Tongue (tissue), 2 donors: Measurements from ENCODE around the gene WARS2. TPM values are rescaled to one million over a fixed set of nuclear protein-coding genes. Genes with fewer than 3 reads are reported as not detected.
A peak's percentile ranks its signal among the peaks of the same experiment; 100 is the strongest.
"Not testable (repeated sequence)": the region's sequence is repeated elsewhere in the genome, so short reads cannot be mapped to it uniquely, and the experiment has no call there.

Experiments used
- DNase-seq: peaks from one replicate; pipeline ENCODE4 v3.0.0-alpha.2; 2015
- total RNA-seq: library from RNA; depleted of rRNA; stranded (reverse); fragments of >200 nt; gene quantifications from one replicate; pipeline ENCODE4 v1.2.3, GENCODE V29; 2014

Gene WARS2
- total RNA-seq = 28.0 TPM

DNA sequence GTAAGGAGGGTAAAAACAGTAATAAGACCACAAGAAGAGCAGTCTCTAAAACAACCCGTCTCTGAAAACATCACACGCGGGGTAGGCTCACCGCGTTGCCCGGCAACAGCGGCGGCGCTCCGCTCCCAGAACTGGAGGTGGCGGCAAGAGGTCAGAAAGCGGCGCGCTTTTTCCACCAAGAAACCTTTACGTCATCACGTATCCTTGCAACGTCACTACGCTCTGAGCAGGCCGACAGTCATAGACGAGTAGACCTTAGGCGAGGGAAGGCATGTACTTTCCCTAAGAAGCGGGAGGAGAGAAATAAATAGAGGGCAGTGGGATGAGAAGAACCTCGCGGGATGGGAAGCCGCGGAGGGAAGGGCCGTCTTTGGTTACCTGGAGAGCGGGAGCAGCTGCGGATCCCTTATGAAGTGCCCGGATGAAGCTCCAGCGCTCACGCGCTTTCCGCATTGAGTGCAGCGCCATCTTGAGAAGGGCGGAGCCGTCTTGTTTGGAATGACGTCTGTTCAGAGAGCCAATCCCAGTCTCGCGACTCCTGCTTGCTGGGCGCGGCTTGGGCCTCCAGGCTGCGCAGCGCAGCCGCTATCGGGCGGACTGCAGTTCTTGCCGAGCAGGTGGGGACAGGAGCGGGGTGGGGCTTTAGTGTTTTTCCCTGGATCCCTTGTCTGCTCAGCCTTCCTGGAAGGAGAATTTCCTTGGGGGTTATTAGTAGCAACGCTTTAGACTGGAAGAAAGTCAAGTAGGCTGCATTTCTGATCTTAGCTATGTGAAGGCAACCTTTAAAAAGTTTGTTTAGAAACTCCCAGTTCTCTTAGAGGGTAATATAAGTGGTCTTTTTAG, at the start of gene WARS2:
WARS2 (minus strand) TSS at position 477 of the 843 bp plus-strand sequence; CDS start at position 468, 9 bp downstream.
- DNase-seq = peak; percentile 99

DNA sequence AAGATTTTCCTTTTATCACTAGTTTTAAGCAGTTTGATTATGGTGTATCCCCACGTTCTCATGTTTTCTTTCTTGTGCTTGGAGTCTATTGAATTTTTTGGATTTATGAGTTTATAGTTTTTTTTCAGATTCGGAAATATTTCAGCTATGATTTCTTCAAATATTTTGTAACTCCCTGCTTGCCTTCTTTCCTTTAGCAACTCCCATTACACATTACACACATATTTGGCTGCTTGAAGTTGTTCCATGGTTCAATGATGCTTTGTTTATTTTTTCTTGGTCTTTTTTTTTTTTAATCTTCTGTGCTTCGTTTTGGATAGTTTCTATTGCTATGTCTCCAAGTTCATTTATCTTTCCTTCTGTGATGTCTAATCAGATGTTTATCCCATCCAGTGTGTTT, 48.5 kb upstream of the WARS2 start:
- DNase-seq = no peak

DNA sequence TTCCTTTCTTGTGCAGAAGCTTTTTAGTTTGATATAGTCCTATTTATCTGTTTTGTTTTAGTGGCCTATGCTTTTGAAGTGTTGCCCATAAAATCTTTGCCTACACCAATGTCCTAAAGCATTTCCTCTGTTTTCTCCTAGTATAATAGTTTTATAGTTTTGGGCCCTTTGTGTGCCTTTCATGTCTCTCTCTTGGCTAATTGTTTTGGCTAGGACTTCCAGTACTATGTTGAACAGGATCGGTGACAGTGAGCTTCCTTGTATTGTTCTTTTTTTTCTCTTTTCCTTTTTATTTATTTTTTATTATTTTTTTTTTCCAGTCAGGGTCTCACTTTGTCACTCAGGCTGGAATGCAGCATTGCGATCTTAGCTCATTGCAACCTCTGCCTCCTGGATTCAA, 47.0 kb upstream of the WARS2 start:
- no peak for DNase-seq

DNA sequence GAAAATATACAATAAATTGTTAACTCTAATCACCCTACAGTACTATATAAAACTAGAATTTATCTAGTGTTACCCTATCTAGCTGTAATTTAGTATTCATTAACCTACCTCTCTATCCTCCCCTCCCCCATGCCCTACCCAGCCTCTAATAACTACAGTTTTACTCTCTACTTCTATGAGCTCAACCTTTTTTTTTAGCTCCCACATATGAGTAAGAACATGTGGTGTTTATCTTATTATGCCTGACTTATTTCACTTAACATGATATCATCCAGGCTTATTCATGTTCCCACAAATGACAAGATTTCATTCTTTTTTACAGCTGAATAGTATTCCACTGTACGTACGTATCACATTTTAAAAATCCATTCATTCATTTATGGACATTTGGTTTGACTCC, 46.0 kb upstream of the WARS2 start:
- DNase-seq = no peak

DNA sequence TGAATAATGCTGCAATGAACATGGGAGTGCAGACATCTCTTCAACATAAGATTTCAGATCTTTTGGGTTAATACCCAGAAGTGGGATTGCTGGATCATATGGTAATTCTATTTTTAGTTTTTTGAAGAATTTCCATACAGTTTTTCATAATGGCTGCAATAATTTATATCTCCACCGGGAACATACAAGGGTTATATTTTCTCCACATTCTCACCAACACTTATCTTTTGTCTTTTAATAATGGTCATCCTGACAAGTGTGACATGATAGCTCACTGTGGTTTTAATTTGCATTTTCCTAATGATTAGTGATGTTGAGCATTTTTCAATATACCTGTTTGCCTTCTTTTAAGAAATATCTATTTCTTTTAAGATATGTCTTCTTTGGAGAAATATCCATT, 44.5 kb upstream of the WARS2 start:
- DNase-seq = no peak

DNA sequence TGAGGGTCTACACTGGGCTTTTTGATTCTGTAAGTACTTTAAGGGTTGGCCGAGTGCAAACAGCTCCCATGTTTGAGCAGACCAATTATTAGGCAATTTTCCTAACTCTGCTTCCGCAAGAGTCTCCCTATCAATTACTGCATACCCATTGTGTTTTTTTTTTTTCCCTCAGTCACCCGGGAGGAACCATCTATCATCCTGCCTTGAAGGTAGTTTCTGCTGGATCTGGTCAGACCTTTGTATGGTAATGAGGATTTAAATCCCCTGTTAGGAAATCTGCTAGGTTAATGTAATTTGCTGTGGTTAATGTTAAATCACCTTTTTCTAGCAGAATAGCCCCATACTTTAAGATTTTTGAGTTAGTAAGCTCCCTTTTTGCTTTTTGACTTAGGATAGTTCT, 40.8 kb upstream of the WARS2 start:
- no peak for DNase-seq

DNA sequence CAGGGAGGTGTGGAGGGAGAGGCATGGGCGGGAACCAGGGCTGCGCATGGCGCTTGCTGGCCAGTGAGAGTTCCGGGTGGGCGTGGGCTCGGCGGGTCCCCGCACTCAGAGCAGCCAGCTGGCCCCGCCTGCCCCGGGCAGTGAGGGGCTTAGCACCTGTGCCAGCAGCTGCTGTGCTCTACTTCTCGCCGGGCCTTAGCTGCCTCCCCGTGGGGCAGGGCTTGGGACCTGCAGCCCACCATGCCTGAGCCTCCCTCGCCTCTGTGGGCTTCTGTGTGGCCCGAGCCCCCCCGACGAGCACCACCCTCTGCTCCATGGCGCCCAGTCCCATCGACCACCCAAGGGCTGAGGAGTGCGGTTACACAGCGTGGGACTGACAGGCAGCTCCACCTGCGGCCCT, 38.6 kb upstream of the WARS2 start:
- no peak for DNase-seq

DNA sequence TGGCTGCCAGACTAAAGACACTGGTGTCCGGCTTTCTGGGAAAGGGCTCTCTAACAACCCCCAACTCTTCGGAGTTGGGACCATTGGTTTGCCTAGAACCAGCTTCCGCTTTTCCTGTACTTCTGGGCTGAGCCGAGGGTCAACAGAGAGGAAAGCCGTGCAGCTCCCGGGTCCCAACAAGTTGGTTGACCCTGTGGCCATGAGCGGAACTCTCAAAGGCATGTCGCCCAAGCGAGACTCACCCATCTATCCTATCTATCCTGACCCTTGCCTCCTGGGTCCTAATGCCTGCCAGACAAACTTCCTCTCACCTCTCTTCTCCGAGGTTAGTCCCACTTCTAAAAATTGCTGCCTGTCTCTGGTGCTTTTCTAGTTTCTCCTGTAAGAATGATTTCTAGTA, 32.5 kb upstream of the WARS2 start:
- not testable (repeated sequence) for DNase-seq

DNA sequence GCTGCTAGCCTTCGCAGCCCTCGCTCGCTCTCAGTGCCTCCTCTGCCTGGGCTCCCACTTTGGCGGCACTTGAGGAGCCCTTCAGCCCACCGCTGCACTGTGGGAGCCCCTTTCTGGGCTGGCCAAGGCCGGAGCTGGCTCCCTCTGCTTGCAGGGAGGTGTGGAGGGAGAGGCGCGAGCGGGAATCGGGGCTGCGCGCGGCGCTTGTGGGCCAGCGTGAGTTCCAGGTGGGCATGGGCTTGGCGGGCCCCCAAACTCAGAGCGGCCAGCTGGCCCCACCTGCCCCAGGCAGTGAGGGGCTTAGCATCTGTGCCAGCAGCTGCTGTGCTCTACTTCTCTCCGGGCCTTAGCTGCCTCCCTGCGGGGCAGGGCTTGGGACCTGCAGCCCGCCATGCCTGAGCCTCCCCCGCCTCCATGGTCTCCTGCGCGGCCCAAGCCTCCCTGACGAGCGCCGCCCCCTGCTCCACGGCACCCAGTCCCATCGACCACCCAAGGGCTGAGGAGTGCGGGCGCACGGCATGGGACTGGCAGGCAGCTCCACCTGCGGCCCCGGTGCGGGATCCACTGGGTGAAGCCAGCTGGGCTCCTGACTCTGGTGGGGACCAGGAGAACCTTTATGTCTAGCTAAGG, 31.0 kb upstream of the WARS2 start:
- not testable (repeated sequence) for DNase-seq

DNA sequence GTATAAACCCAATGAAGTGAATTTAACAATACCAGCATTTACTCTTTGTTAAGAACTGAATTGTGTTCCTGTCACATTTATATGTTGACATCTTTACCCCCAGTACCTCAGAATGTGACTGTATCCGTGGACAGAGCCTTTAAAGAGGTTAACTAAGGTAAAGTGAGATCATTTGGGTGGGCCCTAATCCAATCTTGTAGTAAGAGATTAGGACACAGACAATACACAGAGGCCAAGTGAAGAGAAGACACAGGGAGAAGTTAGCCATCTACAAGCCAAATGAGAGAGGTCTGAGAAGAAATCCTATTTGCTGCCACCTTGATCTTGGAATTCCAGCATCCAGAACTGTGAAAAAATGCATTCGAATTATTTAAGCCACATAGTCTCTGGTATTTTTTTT, 22.9 kb upstream of the WARS2 start:
- no peak for DNase-seq

DNA sequence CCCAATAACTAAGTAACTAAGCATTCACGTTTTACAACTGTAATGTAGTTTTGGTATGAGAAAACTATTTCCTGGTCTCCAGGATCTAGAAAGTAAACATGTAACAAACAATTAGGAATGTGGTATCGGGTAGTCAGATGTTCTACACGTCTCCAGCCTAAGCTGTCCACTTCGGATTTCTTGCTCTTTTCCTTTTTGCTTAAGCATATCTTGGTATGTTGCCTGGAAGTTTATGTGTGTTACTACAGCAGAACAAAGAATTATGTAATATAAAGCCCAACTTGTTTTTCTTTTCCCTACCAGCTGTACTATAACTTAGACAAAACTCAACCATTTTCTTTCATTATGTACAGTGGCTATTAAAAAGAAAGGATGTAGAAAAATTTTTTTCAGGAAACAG, 20.4 kb upstream of the WARS2 start:
- peak; percentile 80 for DNase-seq

DNA sequence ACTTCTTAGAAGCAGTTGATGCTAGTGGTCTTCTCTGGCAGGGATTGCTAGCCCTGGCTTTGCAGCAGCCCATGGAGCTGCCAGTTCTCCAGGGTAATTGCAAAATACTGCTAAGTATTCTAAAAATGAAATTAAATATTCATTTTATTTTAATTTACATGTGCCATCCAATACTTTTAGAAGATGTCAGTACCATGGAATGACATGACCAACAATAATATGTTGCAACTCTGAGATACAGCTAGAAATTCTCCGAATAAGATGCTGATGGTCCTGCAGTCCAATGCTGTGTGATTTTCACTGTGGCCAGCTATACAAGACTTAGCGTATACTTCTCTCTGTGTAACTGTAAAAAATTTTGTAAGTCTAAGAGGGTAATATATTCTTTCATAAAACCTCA, 20.0 kb upstream of the WARS2 start:
- no peak for DNase-seq

DNA sequence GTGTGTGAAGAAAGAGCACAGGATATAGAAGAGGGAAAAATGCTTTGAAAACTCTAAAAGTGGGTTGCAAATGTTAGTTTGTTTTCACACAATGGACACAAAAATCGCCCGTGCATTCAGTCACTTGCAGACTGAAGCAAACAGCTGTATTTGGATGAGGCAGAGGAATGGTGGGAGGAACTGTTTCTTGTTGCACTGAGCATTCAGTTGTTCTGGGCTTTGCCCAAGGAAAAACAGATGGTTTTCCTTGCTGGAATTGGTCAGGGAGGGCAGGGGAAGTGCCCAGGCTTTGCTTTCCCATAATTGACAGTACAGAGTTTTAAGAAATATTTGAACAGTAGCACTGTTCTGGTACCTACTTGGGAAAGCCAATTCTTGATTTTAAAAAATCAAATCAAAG, 19.5 kb upstream of the WARS2 start:
- DNase-seq = peak; percentile 89

DNA sequence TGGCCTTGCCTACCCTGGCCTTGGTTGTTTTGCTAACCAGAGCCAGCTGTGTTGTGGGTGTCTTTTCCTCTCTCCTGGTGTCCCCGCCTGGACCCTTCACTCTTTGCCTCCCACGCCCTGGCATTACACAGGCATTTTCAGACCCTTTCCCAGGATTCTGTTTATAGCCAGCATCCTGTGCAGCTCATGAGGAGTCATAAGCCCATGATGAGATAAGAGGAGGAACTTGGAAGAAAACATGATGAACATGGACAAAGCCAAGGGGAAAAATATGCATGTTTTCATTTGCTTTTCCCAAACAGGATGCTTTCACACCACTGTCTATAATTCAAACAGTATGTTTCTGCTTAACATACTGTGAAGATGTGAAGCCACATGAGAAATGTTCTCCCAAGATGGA, 18.7 kb upstream of the WARS2 start:
- DNase-seq = peak; percentile 13

DNA sequence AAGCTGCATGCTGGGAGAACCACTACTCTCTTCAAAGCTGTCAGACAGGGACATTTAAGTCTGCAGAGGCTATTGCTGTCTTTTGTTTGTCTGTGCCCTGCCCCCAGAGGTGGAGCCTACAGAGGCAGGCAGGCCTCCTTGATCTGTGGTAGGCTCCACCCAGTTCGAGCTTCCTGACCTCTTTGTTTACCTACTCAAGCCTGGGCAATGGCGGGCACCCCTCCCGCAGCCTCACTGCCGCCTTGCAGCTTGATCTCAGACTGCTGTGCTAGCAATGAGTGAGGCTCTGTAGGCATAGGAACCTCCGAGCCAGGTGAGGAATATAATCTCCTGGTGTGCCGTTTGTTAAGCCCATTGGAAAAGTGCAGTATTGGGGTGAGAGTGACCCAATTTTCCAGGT, 16.3 kb upstream of the WARS2 start:
- not testable (repeated sequence) for DNase-seq

DNA sequence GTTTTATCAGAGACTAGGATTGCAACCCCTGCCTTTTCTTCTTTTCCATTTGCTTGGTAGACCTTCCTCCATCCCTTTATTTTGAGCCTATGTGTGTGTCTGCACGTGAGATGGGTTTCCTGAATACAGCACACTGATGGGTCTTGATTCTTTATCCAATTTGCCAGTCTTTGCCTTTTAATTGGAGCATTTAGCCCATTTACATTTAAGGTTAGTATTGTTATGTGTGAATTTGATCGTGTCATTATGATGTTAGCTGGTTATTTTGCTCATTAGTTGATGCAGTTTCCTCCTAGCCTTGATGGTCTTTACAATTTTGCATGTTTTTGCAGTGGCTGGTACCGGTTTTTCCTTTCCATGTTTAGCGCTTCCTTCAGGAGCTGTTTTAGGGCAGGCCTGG, 14.6 kb upstream of the WARS2 start:
- not testable (repeated sequence) for DNase-seq

DNA sequence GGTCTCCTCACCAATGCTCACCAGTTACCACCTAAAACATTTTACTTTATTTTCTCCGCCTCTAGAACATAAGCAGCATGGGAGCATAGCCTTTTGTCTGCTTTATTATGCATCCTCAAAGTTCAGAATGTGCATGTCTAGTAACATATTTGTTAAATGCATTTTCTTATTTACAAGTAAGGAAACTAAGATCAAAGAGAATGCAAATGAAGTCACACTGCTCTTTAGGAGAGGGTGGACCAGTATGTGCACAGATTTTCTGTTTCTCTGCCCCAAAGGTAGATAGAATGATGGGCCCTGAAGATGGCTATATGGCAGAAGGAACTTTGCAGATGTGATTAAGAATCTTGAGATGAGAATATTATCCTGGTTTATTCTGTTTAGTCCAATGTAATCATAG, 9.7 kb upstream of the WARS2 start:
- DNase-seq = no peak

DNA sequence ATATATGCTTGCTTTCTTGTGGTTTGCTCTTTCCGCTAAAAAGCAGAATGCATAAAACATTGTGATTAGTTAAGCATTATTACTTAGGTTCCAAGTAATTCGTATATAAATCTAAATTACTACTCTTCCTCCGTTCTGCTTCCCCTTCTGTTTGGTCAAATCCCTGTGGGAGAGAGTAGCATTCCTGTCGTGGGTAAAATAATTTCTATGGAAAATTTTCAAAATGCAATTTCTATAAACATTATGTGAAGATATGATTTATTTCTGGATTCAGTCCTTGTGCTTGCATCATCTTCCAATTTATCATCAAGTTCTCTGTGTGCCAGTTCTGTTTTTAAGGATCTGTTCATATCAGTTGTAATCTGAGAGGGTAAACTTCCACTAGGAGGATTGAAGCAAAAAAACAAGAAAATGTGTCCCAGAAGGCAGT, 7.2 kb upstream of the WARS2 start:
- peak; percentile 66 for DNase-seq

DNA sequence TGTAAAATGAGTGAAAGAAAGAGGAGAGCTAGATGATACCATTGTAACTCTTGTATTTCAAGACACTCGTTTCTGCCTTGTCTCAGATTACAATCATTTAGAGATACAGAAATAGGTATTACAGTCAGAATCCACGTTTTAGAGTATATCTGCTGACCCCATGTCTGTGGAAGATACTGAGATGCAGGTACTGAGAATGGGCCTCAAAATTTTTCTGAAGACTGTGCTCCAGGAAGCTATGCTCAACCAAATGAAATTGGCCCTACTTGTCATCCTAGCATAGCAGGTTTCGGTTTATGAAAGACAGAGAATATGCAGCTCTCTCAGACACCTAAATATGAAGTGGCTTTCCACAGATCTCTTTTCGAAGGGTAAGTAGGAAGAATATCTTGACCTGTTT, 6.0 kb upstream of the WARS2 start:
- no peak for DNase-seq

DNA sequence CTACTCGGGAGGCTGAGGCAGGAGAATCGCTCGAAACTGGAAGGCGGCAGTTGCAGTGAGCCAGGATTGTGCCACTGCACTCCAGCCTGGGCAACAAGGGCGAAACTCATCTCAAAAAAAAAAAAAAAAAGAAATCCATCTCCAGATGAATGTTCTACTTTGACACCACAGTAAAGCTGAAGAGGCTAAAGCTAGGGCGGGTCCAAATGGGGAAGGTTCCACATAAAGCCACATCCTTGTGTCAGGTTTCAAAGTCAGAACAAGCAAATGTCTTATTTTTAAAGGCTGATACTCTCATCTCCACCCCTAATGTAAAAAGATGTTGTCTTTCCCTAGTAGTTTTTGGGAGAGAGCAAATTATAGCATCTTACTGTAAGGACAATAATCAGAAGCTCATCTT, 4.4 kb upstream of the WARS2 start:
- no peak for DNase-seq

DNA sequence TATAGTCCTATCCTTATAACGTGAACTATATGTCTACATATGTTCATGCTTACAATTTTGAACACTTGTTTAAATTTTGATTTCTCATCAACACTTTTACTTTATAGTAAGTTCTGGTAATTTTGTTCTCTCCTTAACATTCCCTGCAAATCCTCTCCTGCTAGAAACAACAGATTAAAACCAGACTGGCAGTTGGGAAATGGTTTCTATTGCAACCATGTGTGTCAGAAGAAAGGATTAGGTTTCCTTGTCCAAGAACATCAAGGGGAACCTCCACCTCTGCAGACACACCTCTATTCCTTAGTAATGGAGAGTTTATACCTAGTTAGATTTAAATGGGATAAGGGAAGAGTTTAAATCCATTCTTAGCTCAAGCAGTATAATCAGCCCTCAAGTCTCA, 3.3 kb upstream of the WARS2 start:
- peak; percentile 20 for DNase-seq

DNA sequence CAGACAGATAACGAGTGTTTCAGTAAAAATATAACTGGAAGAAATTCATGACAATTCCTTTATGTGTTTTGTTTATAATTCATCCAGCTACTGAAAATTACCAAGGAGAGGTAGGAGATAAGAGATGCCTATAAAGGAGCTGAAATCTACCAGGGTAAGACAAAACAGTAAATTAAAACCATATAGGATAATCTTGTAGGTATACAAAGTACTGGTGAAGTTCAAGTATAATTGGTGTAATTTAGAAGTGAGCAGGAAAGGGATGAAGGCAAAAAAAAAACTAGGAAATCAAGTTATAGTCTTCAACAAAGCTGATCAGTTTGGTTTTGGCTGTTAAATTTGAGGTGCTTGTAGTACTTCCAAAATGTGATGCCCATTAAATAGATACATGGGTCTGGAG, 1.2 kb upstream of the WARS2 start:
- DNase-seq = no peak

DNA sequence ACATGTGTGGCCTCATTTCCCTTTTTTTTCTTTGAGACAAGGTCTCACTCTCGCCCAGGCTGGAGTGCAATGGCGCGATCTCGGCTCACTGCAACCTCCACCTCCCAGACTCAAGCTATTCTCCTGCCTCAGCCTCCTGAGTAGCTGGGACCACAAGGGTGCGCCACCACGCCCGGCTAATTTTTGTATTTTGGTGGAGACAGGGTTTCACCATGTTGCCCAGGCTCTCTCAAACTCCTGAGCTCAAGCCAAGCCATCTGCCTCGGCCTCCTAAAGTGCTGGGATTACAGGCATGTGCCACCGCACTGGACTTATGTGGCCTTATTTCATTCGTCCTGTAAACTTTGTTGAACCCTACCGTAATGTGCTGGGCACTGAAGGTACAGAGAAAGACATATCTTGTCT, 569 bp upstream of the WARS2 start:
- peak; percentile 59 for DNase-seq

DNA sequence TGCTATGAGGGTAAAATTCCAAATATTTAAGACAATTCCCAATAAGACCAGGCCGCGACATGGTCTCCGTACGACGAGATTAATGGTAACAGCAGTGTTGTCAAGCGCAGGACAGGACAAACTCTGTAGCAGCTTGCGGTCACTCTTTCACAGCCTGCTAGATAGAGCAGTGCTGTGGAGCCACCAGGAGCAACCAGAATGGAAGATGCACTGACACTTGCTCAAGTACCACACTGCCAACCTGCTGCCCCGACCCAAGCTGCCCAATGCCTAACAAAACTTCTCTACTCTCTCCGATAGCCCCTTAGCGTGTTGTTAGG, 636 bp downstream of the WARS2 start:
- no peak for DNase-seq
